Mucosa of descending colon (tissue), 3 donors: Measurements from ENCODE around the gene RFX1. TPM values are rescaled to one million over a fixed set of nuclear protein-coding genes. Genes with fewer than 3 reads are reported as not detected.
A peak's percentile ranks its signal among the peaks of the same experiment; 100 is the strongest.

Experiments
- ATAC-seq: fragments of 200-7000 bp; cut with Tn5 transposase; one replicate; pipeline ENCODE4 v1.9.1; 2020; ENCODE audit warnings: mild to moderate bottlenecking, moderate library complexity
- DNase-seq, 3 donors: peaks; one replicate each; pipeline ENCODE4 v3.0.0-alpha.2; 2020
- H3K36me3 ChIP-seq: fragments of 200-600 bp; one replicate; pipeline ENCODE4 v1.8.0; 2021; ENCODE audit warnings: low read depth, mild to moderate bottlenecking
- H3K4me1 ChIP-seq: fragments of 200-600 bp; one replicate; pipeline ENCODE4 v1.8.0; 2021; ENCODE audit warnings: low read depth, mild to moderate bottlenecking
- H3K4me3 ChIP-seq: fragments of 200-600 bp; one replicate; pipeline ENCODE4 v1.8.0; 2021; ENCODE audit warnings: mild to moderate bottlenecking
- H3K9me3 ChIP-seq: fragments of 200-600 bp; one replicate; pipeline ENCODE4 v1.8.0; 2021; ENCODE audit warnings: mild to moderate bottlenecking
- CTCF ChIP-seq: fragments of 200-600 bp; IDR thresholded peaks from one replicate; pipeline ENCODE4 v1.8.0; 2022; ENCODE audit warnings: antibody characterized with exemption, mild to moderate bottlenecking
- intact Hi-C, 2 donors: fragments of 100-400 bp; cut with DNase I in 1 of 2; cut with micrococcal nuclease in 1 of 2; formaldehyde crosslinking; loops; one replicate each; pipeline versions ENCODE4 v1.11.0 to v1.11.1; 2022; cut with DNase I, micrococcal nuclease
- total RNA-seq, 3 donors: library from RNA; stranded (reverse); fragmentation: NEBNext Ultra II Directional in 2 of 3; extraction: Animal tissue kit (Norgen Biotek cat#: 25700) in 2 of 3; gene quantifications; one replicate each; pipeline versions ENCODE4 v1.2.1 to v1.2.4, GENCODE V29; 2021 to 2023
- donor health status: DM: no; HTN: no; CAD: no; lungs with moderate emphysema.
- donor health status: DM: no; HTN: no; CAD: no.
- donor health status: DM: no; HTN: yes; CAD: no.

RFX1 gene
- total RNA-seq, 3 donors from 2014 or later, result 15.8 to 17.9 (median 17.1) TPM

- Histone ChIP-seq H3K4me1 (peaks cover 16% of the 10 kb centered on the region), H3K4me3 (no peak overlapping the region), H3K36me3 (peaks cover 7% of the 10 kb centered on the region), H3K9me3 (no peaks in the 10 kb centered on the region)
- ATAC-seq, result no peak
- no peak for TF ChIP-seq CTCF
- DNase-seq, result peak in 1 of 3 donors; percentile 13
- intact Hi-C loops, result no loop called here
Observed at GRCh38 chr19:14003251-14004055, 2.7 kb downstream of the RFX1 start.

GRCh38 chr19:14002571-14003250, 3.4 kb downstream of the RFX1 start:
- H3K9me3 ChIP-seq, result no peaks in the 10 kb centered on the region
- intact Hi-C loops, result no loop called here
- TF ChIP-seq CTCF, result no peak
- peaks cover 16% of the 10 kb centered on the region for H3K4me1 ChIP-seq
- ATAC-seq, result no peak
- peak in 1 of 3 donors; percentile 56 for DNase-seq
- H3K4me3 ChIP-seq, result no peak overlapping the region
- peaks cover 7% of the 10 kb centered on the region for H3K36me3 ChIP-seq

- no peak for ATAC-seq
- Histone ChIP-seq H3K9me3 (no peaks in the 10 kb centered on the region), H3K36me3 (no peaks in the 10 kb centered on the region), H3K4me1 (peaks cover 21% of the 10 kb centered on the region), H3K4me3 (no peak overlapping the region)
- intact Hi-C loops, result no loop called here
- TF ChIP-seq CTCF, result no peak
- DNase-seq, result peak in 1 of 3 donors; percentile 50
Observed at GRCh38 chr19:14000691-14001375, 5.3 kb downstream of the RFX1 start.

GRCh38 chr19:13999085-13999484, 7.0 kb downstream of the RFX1 start:
- intact Hi-C loops, result no loop called here
- H3K9me3 ChIP-seq, result no peaks in the 10 kb centered on the region
- TF ChIP-seq CTCF, result no peak
- no peaks in the 10 kb centered on the region for H3K36me3 ChIP-seq
- no peak overlapping the region for H3K4me3 ChIP-seq
- no peak for DNase-seq
- no peak for ATAC-seq
- H3K4me1 ChIP-seq, result peaks cover 15% of the 10 kb centered on the region

GRCh38 chr19:13998426-13998825, 7.7 kb downstream of the RFX1 start:
- Histone ChIP-seq H3K4me3 (no peak overlapping the region), H3K36me3 (no peaks in the 10 kb centered on the region), H3K9me3 (no peaks in the 10 kb centered on the region), H3K4me1 (peaks cover 10% of the 10 kb centered on the region)
- no peak for TF ChIP-seq CTCF
- ATAC-seq (no peak), DNase-seq (peak in 1 of 3 donors; percentile 3)
- intact Hi-C loops, result no loop called here
